GM18499 (cell line): Measurements from ENCODE around the gene FALEC.
"Not testable (repeated sequence)": the region's sequence is repeated elsewhere in the genome, so short reads cannot be mapped to it uniquely, and the experiment has no call there.

ENCODE experiments used
- ATAC-seq: cut with Tn5 transposase; IDR thresholded peaks from one replicate; pipeline ENCODE4 v1.9.1; 2021; ENCODE audit warnings: moderate number of reproducible peaks; ENCODE audit not compliant: insufficient read depth, unreplicated experiment

FALEC gene

GRCh38 chr1:150568594-150568966 is 53.0 kb downstream of the FALEC start:
- ATAC-seq: no peak

DNA sequence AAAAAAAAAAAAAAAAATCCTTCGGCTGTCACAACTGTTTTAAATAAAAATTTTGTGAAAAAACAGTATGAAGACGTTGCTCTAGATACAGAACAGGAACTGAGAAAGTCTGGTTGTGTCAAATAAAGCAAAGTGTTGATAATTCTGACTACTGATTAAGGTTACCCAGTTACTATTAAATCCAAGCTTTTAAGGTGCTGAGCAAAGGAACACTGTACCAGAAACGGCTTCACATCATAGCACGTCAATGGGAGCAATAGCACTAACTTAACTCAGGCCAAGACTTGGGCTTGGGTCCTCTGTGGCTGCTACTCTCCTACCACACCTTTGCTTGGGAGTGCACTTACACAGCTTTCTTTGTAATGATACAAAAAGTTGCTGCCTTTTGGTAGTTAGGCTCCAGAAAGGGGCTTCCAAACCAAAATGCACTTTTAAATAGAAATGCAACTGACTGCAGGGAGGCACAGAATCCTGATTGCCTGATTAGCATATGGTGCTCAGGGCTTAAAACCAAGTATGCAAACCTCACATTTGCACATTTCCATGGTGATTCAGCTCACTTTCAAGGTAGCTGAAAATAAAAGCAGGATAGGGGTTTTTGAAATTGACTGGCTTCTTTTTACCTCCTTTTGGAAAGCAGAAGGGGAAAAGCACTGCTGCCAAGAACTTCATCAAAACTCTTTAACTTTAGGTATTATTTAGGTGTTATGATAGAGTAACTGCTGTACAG is 57.5 kb downstream of the FALEC start:
- ATAC-seq: no peak

GRCh38 chr1:150573648-150574071 is 58.1 kb downstream of the FALEC start:
- not testable (repeated sequence) for ATAC-seq

DNA sequence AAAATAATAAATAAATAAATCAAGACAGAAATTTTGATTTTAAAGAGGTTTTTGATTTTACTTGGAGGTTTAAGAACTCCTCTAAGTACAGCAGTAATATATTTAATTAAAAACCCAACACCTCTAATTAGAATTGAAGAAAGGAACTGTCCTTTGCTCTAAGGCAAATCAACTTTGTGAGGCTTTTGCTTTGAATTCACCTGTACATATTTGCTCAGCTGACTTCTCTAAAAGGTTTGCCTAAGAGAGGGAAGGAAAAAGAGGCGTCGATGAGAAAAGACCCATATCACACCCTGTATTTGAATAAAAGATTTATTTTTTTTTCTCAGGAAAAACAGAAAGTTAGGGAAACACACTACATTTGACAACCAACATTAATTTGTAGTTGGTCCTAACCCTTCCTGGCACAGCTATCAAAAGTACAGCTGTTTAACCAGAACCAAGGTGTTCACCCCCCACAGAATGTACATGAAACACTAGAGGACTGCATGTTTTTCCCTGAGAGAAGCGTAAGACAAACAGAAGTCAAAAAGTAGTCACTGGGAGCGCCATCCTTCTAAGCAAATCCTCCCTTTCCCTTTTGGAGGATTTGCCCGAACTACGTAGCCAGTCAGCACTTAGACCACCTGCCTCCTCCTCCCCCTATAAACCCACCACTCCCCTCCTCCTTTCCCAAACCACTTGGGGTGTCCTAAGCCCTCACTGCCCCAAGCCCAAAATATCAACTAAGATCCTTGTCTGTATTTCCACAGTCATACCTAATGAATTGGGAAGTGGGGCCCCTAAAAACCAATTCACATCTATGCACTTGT is 58.9 kb downstream of the FALEC start:
- ATAC-seq: no peak

- no peak for ATAC-seq
Measured at GRCh38 chr1:150575072-150575489, 59.5 kb downstream of the FALEC start.

- ATAC-seq: no peak
Measured at GRCh38 chr1:150575518-150576366, 60.2 kb downstream of the FALEC start.

DNA sequence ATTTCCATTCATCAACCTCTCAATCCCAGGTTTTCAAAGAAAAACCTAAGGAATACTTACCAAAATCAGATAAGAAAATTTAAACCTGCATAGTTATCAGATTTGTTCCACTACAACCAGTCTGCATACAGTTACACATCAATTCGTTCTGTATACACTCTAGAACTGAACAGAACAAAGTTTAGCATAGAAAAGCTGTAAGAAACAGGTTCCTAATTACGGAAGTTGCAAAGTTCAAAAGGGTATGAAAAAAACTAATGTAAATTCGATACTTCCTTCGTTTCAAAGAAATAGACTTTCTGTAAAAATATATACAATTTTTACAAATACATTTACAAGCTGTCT is 60.8 kb downstream of the FALEC start:
- no peak for ATAC-seq

- ATAC-seq: no peak
Measured at GRCh38 chr1:150576794-150577556, 61.4 kb downstream of the FALEC start.

GRCh38 chr1:150577557-150578271 is 62.2 kb downstream of the FALEC start:
- ATAC-seq: no peak

GRCh38 chr1:150578272-150579109 is 62.9 kb downstream of the FALEC start:
- no peak for ATAC-seq

DNA sequence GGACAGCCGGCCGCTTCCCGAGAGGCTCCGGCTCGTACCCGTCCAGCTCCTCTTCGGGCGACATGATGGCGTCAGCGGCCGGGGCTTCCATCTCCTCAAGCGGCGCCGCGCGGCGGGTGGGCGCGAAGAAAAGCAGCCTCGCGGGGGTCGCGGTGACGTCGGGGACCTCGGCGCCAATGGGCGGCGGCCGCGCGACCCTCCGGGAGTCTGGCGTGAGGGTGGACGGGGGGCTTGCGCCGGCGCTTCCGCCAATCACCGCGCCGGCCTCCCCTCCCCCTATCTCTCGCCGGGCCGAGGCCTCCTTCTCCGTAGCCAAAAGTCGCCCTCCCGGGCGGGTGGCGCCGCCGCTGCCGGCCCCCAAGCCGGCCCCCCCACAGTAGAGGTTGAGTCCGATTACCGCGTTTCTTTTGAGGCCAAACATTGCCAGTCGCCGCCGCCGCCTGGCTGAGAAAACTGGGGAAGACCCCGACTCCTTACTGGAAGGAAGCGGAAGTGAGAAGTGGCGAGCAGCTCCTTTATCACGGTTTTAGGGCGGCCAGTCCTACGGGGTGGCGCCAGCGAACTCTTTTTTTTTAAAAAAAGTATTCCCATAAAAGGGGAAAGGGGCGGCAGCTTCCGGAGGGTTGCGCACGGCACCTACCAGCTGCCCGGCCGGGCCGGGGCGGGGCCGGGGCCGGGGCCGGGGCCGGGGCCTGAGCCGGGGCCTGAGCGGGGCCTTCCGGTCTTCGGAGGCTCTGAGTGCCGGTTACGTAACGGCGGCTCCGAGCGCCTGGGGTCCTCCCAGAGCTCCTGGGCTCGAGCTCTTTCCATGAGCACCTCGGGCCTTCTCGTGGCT is 63.8 kb downstream of the FALEC start, which contains the start of gene MCL1:
MCL1 (minus strand) TSS at position 501 of the 835 bp plus-strand sequence; CDS start at position 421, 80 bp downstream.
- peak; percentile 73 for ATAC-seq

DNA sequence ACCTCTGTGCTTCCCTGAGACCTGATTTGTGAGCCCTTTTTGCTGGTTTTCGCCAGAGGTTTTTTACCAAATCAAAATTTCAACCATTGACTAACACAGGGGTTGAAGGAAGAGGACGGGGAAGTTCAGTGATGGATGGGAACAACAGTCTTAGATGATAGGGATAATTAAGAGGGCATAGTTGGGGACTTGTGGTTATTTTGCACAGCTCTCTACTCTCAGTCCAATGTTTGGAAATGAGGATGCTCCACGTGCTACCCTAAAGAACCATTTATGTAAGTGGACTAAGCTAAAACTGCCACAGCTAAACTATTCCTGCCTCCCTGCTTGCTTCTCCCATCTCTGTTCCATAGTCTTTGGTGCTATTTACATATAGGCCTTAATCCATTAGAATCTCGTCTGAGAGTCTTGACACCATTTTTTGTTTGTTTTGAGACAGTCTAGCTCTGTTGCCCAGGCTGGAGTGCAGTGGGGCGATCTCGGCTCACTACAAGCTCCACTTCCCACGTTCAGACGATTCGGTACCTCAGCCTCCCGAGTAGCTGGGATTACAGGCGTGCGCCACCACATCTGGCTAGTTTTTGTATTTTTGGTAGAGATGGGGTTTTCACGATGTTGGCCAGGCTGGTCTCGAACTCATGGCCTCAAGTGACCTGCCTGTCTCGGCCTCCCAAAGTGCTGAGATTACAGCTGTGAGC is 64.5 kb downstream of the FALEC start:
- ATAC-seq: no peak

GRCh38 chr1:150580966-150581365 is 65.4 kb downstream of the FALEC start:
- not testable (repeated sequence) for ATAC-seq

GRCh38 chr1:150581437-150581836 is 65.9 kb downstream of the FALEC start:
- not testable (repeated sequence) for ATAC-seq

DNA sequence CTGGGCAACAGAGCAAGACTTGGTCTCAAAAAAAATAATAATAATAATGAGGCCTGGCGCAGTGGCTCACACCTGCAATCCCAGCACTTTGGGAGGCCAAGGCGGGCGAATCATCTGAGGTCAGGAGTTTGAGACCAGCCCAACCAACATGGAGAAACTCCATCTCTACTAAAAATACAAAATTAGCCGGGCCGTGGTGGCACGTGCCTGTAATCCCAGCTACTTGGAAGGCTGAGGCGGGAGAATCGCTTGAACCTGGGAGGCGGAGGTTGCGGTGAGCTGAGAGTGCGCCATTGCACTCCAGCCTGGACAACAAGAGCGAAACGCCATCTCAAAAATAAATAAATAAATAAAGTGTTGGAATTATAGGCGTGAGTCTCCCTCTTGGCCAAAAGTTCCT is 66.4 kb downstream of the FALEC start:
- not testable (repeated sequence) for ATAC-seq

DNA sequence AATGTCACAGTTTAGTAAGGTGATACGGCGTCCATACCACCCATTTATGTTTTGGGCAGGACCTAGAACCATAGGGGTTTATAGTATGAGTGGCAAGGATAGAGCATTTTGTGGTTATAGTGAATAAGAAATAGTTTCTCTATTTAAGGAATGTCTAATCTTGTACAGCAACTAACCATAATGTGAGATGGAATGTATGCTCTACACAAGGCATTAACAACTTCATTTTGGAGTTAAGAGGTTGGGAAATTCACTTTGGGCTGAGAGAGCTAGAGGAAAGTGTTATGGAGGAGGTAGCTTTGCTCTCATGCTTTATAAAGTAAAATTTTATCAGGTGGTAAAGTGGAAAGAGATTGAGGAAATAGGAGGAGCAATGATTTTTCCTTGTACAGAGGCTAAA is 66.8 kb downstream of the FALEC start:
- ATAC-seq: no peak
